ENCODE results near the gene PRKCQ. TPM values are rescaled to one million over a fixed set of nuclear protein-coding genes. Genes with fewer than 3 reads are reported as not detected.
"Not testable (repeated sequence)": the region's sequence is repeated elsewhere in the genome, so short reads cannot be mapped to it uniquely, and the experiment has no call there.

Gene PRKCQ
- total RNA-seq, 2 donors from 2014 or later: 66.3 to 70.0 TPM

GRCh38 chr10:6394084-6394483 is 186.0 kb downstream of the PRKCQ start:
- Mint-ChIP-seq H3K36me3 (ENCODE audit: low read depth) (peaks cover 5% of the 10 kb centered on the region), H3K4me1 (peaks cover 2% of the 10 kb centered on the region)

GRCh38 chr10:6393168-6393567 is 186.9 kb downstream of the PRKCQ start:
- no peak overlapping the region for H3K4me3 Mint-ChIP-seq
- H3K4me1 Mint-ChIP-seq: peaks cover 2% of the 10 kb centered on the region
- DNase-seq: no peak
- H3K27me3 Mint-ChIP-seq: no peaks in the 10 kb centered on the region
- ATAC-seq: no peak
- no peaks in the 10 kb centered on the region for H3K9me3 ChIP-seq (ENCODE audit: control insufficient read depth, low read length, poor library complexity, severe bottlenecking)
- no peak overlapping the region for H3K27ac Mint-ChIP-seq
- peaks cover 5% of the 10 kb centered on the region for H3K36me3 Mint-ChIP-seq (ENCODE audit: low read depth)

More at GRCh38 chr10:6394084-6394483, 186.0 kb downstream of the PRKCQ start:
- H3K4me3 Mint-ChIP-seq: no peak overlapping the region
- H3K27me3 Mint-ChIP-seq: no peaks in the 10 kb centered on the region
- no peak overlapping the region for H3K27ac Mint-ChIP-seq
- no peak for ATAC-seq
- no peak for DNase-seq
- H3K9me3 ChIP-seq (ENCODE audit: control insufficient read depth, low read length, poor library complexity, severe bottlenecking): no peaks in the 10 kb centered on the region

GRCh38 chr10:6390213-6390845 is 189.7 kb downstream of the PRKCQ start:
- ATAC-seq: no peak
- no peak for DNase-seq
- H3K27me3 Mint-ChIP-seq: no peaks in the 10 kb centered on the region
- H3K4me1 Mint-ChIP-seq: peaks cover 2% of the 10 kb centered on the region
- no peaks in the 10 kb centered on the region for H3K9me3 ChIP-seq (ENCODE audit: control insufficient read depth, low read length, poor library complexity, severe bottlenecking)
- peaks cover 7% of the 10 kb centered on the region for H3K36me3 Mint-ChIP-seq (ENCODE audit: low read depth)
- H3K4me3 Mint-ChIP-seq: no peak overlapping the region
- H3K27ac Mint-ChIP-seq: no peak overlapping the region

GRCh38 chr10:6388261-6388893 is 191.7 kb downstream of the PRKCQ start:
- peaks cover 9% of the 10 kb centered on the region for H3K36me3 Mint-ChIP-seq (ENCODE audit: low read depth)
- H3K4me1 Mint-ChIP-seq: peaks cover 4% of the 10 kb centered on the region
- ATAC-seq (no peak), DNase-seq (no peak)
- no peak overlapping the region for H3K4me3 Mint-ChIP-seq
- H3K27me3 Mint-ChIP-seq: no peaks in the 10 kb centered on the region
- H3K9me3 ChIP-seq (ENCODE audit: control insufficient read depth, low read length, poor library complexity, severe bottlenecking): no peaks in the 10 kb centered on the region
- H3K27ac Mint-ChIP-seq: no peak overlapping the region

DNA sequence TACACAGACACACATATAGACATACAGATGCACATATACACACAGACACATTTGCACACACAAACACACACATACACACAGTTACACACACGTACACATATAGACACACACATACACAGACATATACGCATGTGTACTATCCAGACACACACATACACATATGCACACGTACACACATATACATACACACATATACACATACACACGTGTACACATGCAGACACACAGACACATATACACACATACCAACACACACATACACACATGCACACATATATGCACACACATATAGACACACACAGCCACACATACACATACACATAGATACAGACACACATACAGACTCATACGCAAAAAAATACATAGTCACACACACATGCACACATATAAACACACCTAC is 193.1 kb downstream of the PRKCQ start:
- DNase-seq: no peak
- peaks cover 11% of the 10 kb centered on the region for H3K4me1 Mint-ChIP-seq
- no peaks in the 10 kb centered on the region for H3K27me3 Mint-ChIP-seq
- H3K36me3 Mint-ChIP-seq (ENCODE audit: low read depth): peaks cover 9% of the 10 kb centered on the region
- H3K27ac Mint-ChIP-seq: no peak overlapping the region
- no peaks in the 10 kb centered on the region for H3K9me3 ChIP-seq (ENCODE audit: control insufficient read depth, low read length, poor library complexity, severe bottlenecking)
- no peak overlapping the region for H3K4me3 Mint-ChIP-seq
- ATAC-seq: no peak

- DNase-seq (no peak), ATAC-seq (no peak)
- peaks cover 12% of the 10 kb centered on the region for H3K4me1 Mint-ChIP-seq
- H3K4me3 Mint-ChIP-seq: no peak overlapping the region
- no peaks in the 10 kb centered on the region for H3K27me3 Mint-ChIP-seq
- H3K36me3 Mint-ChIP-seq (ENCODE audit: low read depth): peaks cover 9% of the 10 kb centered on the region
- no peaks in the 10 kb centered on the region for H3K9me3 ChIP-seq (ENCODE audit: control insufficient read depth, low read length, poor library complexity, severe bottlenecking)
- no peak overlapping the region for H3K27ac Mint-ChIP-seq
These were observed 193.7 kb downstream of the PRKCQ start for GRCh38 chr10:6386346-6386745.

GRCh38 chr10:6385665-6386064 is 194.4 kb downstream of the PRKCQ start:
- no peak overlapping the region for H3K4me3 Mint-ChIP-seq
- DNase-seq (no peak), ATAC-seq (no peak)
- no peak overlapping the region for H3K27ac Mint-ChIP-seq
- peaks cover 9% of the 10 kb centered on the region for H3K36me3 Mint-ChIP-seq (ENCODE audit: low read depth)
- H3K9me3 ChIP-seq (ENCODE audit: control insufficient read depth, low read length, poor library complexity, severe bottlenecking): no peaks in the 10 kb centered on the region
- H3K27me3 Mint-ChIP-seq: no peaks in the 10 kb centered on the region
- peaks cover 12% of the 10 kb centered on the region for H3K4me1 Mint-ChIP-seq

DNA sequence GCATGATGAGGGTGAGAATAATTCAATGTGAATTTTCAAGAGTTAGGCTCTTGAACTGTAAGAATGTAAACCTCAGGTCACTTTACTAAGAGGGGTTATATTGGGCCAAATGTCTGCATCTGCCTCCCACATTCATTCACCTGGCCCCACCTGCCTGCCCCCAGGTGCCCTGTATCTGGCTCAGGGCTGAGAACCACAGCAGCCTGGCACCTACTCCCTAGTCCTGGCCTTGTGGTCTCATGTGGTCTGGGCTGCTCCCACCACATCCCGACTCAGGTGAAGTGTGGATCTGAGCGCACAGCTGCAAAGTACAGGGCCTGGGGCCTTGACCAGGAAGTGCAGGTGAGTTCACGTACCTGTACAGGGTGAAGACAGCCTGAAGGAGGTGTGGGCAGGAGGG is 195.2 kb downstream of the PRKCQ start:
- peaks cover 9% of the 10 kb centered on the region for H3K36me3 Mint-ChIP-seq (ENCODE audit: low read depth)
- no peak overlapping the region for H3K4me3 Mint-ChIP-seq
- DNase-seq: no peak
- no peak for ATAC-seq
- no peaks in the 10 kb centered on the region for H3K27me3 Mint-ChIP-seq
- peaks cover 12% of the 10 kb centered on the region for H3K4me1 Mint-ChIP-seq
- H3K27ac Mint-ChIP-seq: no peak overlapping the region
- no peaks in the 10 kb centered on the region for H3K9me3 ChIP-seq (ENCODE audit: control insufficient read depth, low read length, poor library complexity, severe bottlenecking)

GRCh38 chr10:6384031-6384430 is 196.0 kb downstream of the PRKCQ start:
- ATAC-seq (no peak), DNase-seq (no peak)
- H3K9me3 ChIP-seq (ENCODE audit: control insufficient read depth, low read length, poor library complexity, severe bottlenecking): no peaks in the 10 kb centered on the region
- Mint-ChIP-seq H3K36me3 (ENCODE audit: low read depth) (peaks cover 4% of the 10 kb centered on the region), H3K4me3 (no peak overlapping the region), H3K27me3 (no peaks in the 10 kb centered on the region), H3K4me1 (peaks cover 12% of the 10 kb centered on the region), H3K27ac (no peak overlapping the region)

DNA sequence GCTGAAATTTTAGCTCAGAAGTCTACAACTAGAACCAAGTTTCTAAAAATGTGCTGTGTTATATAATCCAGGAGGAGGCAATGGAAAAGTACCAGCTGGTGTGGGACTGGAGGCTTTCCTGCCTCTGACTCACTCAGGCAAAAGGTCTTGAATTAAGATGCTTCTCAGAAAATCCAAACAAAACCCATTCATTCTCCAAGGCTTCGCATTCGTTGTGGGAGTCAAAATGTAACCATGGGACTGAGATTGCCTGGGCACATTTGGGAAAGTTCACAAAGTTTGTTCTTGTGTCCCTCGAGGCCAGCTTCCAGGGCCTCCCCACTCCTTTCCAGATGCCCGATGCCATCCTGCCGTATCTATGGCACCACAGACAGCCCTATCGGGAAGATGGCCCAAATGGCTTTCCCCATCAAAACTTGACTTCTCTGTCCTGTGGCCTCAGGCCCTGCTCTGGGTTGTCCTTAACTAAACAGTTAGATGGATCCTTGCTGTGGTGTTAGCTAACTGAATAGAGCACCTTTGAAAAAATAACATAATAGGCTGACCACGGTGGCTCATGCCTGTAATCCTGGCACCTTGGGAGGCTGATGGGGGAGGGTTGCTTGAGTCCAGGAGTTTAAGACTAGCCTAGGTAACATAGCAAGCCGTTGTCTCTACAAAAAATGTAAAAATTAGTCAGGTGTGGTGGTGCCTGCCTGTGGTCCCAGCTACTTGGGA is 196.8 kb downstream of the PRKCQ start:
- peaks cover 4% of the 10 kb centered on the region for H3K36me3 Mint-ChIP-seq (ENCODE audit: low read depth)
- H3K4me1 Mint-ChIP-seq: peaks cover 12% of the 10 kb centered on the region
- H3K4me3 Mint-ChIP-seq: no peak overlapping the region
- no peaks in the 10 kb centered on the region for H3K27me3 Mint-ChIP-seq
- DNase-seq (no peak), ATAC-seq (no peak)
- H3K9me3 ChIP-seq (ENCODE audit: control insufficient read depth, low read length, poor library complexity, severe bottlenecking): no peaks in the 10 kb centered on the region
- no peak overlapping the region for H3K27ac Mint-ChIP-seq

GRCh38 chr10:6382081-6382480 is 198.0 kb downstream of the PRKCQ start:
- Mint-ChIP-seq H3K27me3 (no peaks in the 10 kb centered on the region), H3K27ac (peak overlapping the region; percentile 60), H3K36me3 (ENCODE audit: low read depth) (peaks cover 2% of the 10 kb centered on the region), H3K4me3 (peak overlapping the region; percentile 73), H3K4me1 (peaks cover 12% of the 10 kb centered on the region)
- no peak for DNase-seq
- no peaks in the 10 kb centered on the region for H3K9me3 ChIP-seq (ENCODE audit: control insufficient read depth, low read length, poor library complexity, severe bottlenecking)
- ATAC-seq: peak; percentile 57

DNA sequence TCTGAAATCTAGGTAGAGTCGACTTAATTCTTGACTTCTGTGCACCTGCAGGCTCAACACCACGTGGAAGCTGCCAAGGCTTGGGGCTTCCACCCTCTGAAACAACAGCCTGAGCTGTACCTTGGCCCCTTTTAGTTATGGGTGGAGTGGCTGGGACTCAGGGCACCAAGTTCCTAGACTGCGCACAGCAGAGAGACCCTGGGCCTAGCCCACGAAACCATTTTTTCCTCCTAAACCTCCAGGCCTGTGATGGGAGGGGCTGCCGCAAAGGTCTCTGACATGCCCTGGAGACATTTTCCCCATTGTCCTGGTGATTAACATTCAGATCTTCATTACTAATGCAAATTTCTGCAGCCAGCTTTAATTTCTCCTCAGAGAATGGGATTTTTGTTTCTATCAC is 199.6 kb downstream of the PRKCQ start:
- not testable (repeated sequence) for H3K27me3 Mint-ChIP-seq; ATAC-seq; H3K36me3 Mint-ChIP-seq (ENCODE audit: low read depth); DNase-seq; H3K9me3 ChIP-seq (ENCODE audit: control insufficient read depth, low read length, poor library complexity, severe bottlenecking); H3K27ac Mint-ChIP-seq; H3K4me3 Mint-ChIP-seq
- H3K4me1 Mint-ChIP-seq: peaks cover 10% of the 10 kb centered on the region

GRCh38 chr10:6379015-6379776 is 200.9 kb downstream of the PRKCQ start:
- H3K27me3 Mint-ChIP-seq: no peaks in the 10 kb centered on the region
- H3K36me3 Mint-ChIP-seq (ENCODE audit: low read depth): no peaks in the 10 kb centered on the region
- no peak overlapping the region for H3K27ac Mint-ChIP-seq
- H3K4me3 Mint-ChIP-seq: no peak overlapping the region
- H3K9me3 ChIP-seq (ENCODE audit: control insufficient read depth, low read length, poor library complexity, severe bottlenecking): no peaks in the 10 kb centered on the region
- peaks cover 8% of the 10 kb centered on the region for H3K4me1 Mint-ChIP-seq
- ATAC-seq (no peak), DNase-seq (no peak)
